Cardiac muscle cell (in vitro differentiated cells and primary cell): ENCODE data around the gene ARL16. TPM values are rescaled to one million over a fixed set of nuclear protein-coding genes. Genes with fewer than 3 reads are reported as not detected.

Experiments
- DNase-seq, 2 donors: peaks; one replicate each; pipeline versions ENCODE4 v3.0.0 to v3.0.0-alpha.2; 2010 to 2017; ENCODE audit warnings: low read depth in 1 of 2, low spot score in 1 of 2
- H3K27ac ChIP-seq: fragments of 200-600 bp; sonication (generic); 2 replicates; pipeline ENCODE4 v1.5.1; 2016
- H3K27me3 ChIP-seq: fragments of 200-600 bp; sonication (generic); 2 replicates; pipeline ENCODE4 v1.6.0; 2016; ENCODE audit warnings: control low read depth
- H3K36me3 ChIP-seq: fragments of 200-600 bp; sonication (generic); 2 replicates; pipeline ENCODE4 v1.5.1; 2016; ENCODE audit warnings: control low read depth
- H3K4me1 ChIP-seq: fragments of 200-600 bp; sonication (generic); 2 replicates; pipeline ENCODE4 v1.8.1; 2017; ENCODE audit warnings: low read depth, mild to moderate bottlenecking, mixed run types
- H3K4me3 ChIP-seq: fragments of 200-600 bp; sonication (generic); 2 replicates; pipeline ENCODE4 v1.5.1; 2016; ENCODE audit warnings: mild to moderate bottlenecking
- H3K9me3 ChIP-seq: fragments of 200-600 bp; sonication (generic); 2 replicates; pipeline ENCODE4 v1.5.1; 2017; ENCODE audit warnings: low read depth, mild to moderate bottlenecking, control low read depth
- polyA plus RNA-seq: library from polyadenylated mRNA; unstranded; fragments of >200 nt; fragmentation: Nextera tagmentation; extraction: Ambion mirVana; gene quantifications from 2 replicates; pipeline ENCODE4 v1.2.1, GENCODE V29; 2016
- total RNA-seq: library from RNA; depleted of rRNA; stranded (reverse); fragments of >200 nt; gene quantifications from 2 replicates; pipeline ENCODE4 v1.2.3, GENCODE V29; 2016
- TF ChIP-seq, protein P1 (sequence below): IDR thresholded peaks from 2 replicates; pipeline ENCODE4 v1.5.1; 2012; ENCODE audit warnings: low read depth, mild to moderate bottlenecking, low read length

Gene ARL16
- total and polyA plus RNA-seq, 2 experiments from 2014 or later, result 44.3 to 109 TPM

DNA sequence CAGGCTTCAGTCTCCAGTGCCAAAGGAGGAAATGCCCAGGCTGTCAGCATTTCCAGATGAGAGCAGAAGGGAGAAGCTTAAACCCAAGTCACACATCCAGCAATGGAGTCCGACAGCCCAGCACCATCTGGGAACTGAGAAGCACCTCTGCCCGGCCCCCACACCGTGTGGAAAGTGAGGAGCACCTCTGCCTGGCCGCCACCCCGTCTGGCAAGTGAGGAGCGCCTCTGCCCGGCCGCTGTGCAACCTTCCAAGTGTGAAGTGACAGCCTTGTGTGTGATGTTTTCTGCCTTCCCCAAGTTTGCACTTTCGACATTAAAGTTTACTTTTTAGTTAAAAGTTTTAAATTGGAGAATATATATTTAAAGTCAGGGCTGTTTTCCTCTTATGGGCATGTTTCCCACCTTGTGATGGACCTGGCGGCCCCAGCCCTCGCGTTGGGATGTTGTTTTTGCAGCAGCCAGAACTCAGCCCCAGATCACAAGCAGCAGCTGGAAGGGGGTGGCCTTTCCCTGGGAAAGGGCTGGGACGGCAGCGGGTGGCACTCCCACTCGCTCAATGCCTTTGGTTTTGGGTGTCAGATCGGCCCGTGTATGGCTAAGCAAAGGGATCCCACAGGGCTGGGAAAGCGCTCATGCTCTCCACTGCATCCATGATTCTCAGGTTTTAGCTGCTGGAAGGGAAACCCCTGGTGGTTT is 9.9 kb downstream of the ARL16 start:
- Histone ChIP-seq H3K27ac (no peak overlapping the region), H3K4me1 (no peaks in the 10 kb centered on the region), H3K9me3 (no peaks in the 10 kb centered on the region), H3K27me3 (no peaks in the 10 kb centered on the region), H3K4me3 (no peak overlapping the region), H3K36me3 (peaks cover 19% of the 10 kb centered on the region)
- DNase-seq, result no peak
- TF ChIP-seq, protein P1, sequence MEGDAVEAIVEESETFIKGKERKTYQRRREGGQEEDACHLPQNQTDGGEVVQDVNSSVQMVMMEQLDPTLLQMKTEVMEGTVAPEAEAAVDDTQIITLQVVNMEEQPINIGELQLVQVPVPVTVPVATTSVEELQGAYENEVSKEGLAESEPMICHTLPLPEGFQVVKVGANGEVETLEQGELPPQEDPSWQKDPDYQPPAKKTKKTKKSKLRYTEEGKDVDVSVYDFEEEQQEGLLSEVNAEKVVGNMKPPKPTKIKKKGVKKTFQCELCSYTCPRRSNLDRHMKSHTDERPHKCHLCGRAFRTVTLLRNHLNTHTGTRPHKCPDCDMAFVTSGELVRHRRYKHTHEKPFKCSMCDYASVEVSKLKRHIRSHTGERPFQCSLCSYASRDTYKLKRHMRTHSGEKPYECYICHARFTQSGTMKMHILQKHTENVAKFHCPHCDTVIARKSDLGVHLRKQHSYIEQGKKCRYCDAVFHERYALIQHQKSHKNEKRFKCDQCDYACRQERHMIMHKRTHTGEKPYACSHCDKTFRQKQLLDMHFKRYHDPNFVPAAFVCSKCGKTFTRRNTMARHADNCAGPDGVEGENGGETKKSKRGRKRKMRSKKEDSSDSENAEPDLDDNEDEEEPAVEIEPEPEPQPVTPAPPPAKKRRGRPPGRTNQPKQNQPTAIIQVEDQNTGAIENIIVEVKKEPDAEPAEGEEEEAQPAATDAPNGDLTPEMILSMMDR, result no peak

DNA sequence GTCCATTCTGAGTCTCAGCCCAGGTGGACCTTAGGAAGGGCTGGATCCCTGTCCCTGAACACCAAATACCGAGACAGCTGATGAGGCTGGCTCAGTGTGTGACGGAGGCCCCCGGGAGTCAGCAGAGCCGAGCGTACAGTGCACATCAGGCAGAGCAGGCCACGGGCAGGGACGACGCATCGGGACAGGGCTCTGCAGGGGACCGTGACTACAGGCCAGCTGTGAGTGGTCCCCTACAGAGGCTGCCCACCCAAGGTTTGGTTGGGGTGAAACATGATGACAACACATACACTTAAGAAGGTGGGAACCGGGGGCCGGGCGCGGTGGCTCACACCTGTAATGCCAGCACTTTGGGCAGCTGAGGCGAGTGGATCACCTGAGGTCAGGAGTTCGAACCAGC is 10.6 kb downstream of the ARL16 start:
- no peak overlapping the region for H3K27ac ChIP-seq
- H3K9me3 ChIP-seq, result no peaks in the 10 kb centered on the region
- no peaks in the 10 kb centered on the region for H3K27me3 ChIP-seq
- DNase-seq, result no peak
- no peaks in the 10 kb centered on the region for H3K4me1 ChIP-seq
- peaks cover 19% of the 10 kb centered on the region for H3K36me3 ChIP-seq
- TF ChIP-seq, protein P1, result no peak
- no peak overlapping the region for H3K4me3 ChIP-seq

DNA sequence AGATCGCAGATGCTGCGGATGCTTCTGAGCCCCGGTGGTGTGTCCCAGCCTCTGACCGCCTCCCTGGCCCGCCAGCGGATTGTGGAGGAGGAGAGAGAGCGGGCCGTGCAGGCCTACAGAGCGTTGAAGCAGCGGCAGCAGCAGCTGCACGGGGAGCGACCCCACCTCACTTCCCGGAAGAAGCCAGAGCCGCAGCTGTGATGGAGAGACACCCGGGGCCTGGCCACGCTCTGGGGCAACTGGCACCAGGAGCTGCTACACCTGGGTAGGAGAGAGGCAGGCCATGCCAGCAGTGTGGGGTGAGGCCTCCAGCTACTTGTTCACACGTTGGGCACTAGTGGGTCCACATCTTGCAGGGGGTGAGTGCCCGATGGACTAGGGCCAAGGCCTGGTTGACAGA is 11.1 kb downstream of the ARL16 start:
- TF ChIP-seq, protein P1, result no peak
- DNase-seq, result no peak
- peaks cover 1% of the 10 kb centered on the region for H3K4me1 ChIP-seq
- H3K36me3 ChIP-seq, result peaks cover 19% of the 10 kb centered on the region
- H3K9me3 ChIP-seq, result no peaks in the 10 kb centered on the region
- no peaks in the 10 kb centered on the region for H3K27me3 ChIP-seq
- no peak overlapping the region for H3K27ac ChIP-seq
- H3K4me3 ChIP-seq, result no peak overlapping the region

DNA sequence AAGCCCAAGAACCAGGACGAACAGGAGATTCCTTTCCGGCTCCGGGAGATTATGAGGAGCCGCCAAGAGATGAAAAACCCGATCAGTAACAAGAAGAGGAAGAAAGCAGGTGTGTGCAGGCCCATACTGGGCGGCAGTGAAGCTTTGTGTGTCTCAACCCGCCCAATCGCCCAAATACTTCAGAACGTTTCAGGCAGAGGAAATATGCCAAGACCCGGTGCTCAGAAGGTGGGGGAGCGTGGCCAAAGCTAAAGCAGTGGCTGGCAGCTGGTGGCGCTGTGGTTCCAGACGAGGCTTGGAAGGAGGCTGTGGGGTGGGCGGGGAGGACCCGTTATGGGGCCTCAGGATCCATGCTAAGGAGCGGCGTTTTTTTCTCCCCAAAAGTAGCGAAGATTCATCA is 15.8 kb downstream of the ARL16 start:
- Histone ChIP-seq H3K36me3 (peaks cover 15% of the 10 kb centered on the region), H3K4me1 (peaks cover 8% of the 10 kb centered on the region), H3K27me3 (no peaks in the 10 kb centered on the region), H3K27ac (no peak overlapping the region), H3K4me3 (no peak overlapping the region), H3K9me3 (no peaks in the 10 kb centered on the region)
- TF ChIP-seq, protein P1, result no peak
- DNase-seq, result no peak

DNA sequence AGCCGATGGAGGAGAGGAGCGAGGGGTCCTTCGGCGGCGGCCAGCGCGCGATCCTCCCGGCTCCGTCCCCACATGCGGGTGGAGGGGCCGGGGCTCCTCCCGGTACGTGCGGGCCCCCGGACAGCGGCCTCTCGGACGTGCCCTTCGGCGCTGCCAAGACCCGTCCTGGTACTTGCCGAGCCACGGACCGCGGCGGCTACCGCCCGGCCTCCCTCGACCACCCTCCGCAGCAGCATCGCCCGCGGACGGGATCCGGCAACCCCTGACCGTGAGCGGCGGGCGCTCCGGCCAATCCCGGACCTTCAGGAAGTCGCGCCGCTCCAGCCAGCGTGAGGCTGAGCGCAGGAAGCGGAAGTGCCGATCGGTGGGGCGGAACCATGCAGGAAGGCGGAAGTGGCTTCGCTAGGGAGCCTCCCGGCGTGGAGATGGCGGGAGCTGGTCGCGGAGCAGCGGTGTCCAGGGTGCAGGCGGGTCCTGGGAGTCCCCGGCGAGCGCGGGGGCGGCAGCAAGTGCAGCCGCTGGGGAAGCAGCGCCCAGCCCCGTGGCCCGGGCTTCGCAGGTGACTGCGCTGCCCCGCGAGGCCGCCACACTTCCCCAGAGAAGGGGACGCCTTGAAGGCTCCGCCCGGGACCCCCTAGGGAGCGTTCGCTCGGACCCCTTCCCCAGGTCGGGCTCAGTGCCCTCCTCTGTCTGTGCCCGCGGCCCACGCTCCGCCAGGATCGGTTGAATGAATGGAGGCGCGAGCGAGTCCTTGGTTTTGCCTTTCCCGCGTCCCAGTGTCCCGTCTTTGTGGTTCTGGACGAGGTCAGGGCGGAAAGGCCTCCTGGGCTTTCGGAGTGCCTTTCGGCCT is 17.0 kb downstream of the ARL16 start, which contains the start of the genes CCDC137 and OXLD1:
Gene CCDC137 (plus strand): TSS at position 396 of the 850 bp plus-strand sequence. CDS start 30 bp downstream, at position 426.
Gene OXLD1 (minus strand): TSS at position 264 of the 850 bp plus-strand sequence. CDS start 28 bp downstream, at position 236.
- Histone ChIP-seq H3K27ac (peak within 1 kb of the TSS; percentile 71), H3K36me3 (peaks cover 12% of the 10 kb centered on the region), H3K4me3 (peak within 1 kb of the TSS; percentile 67), H3K9me3 (no peaks in the 10 kb centered on the region), H3K27me3 (no peaks in the 10 kb centered on the region), H3K4me1 (peaks cover 8% of the 10 kb centered on the region)
- TF ChIP-seq, protein P1, result no peak
- peak; percentile 98 for DNase-seq
